Eye (tissue), 1 donor: ENCODE measurements around the gene TBC1D4.
A peak's percentile ranks its signal among the peaks of the same experiment; 100 is the strongest.
"Not testable (repeated sequence)": the region's sequence is repeated elsewhere in the genome, so short reads cannot be mapped to it uniquely, and the experiment has no call there.

Source experiments
- DNase-seq: peaks from one replicate; pipeline ENCODE4 v3.0.0-alpha.2; 2015

TBC1D4 gene

DNA sequence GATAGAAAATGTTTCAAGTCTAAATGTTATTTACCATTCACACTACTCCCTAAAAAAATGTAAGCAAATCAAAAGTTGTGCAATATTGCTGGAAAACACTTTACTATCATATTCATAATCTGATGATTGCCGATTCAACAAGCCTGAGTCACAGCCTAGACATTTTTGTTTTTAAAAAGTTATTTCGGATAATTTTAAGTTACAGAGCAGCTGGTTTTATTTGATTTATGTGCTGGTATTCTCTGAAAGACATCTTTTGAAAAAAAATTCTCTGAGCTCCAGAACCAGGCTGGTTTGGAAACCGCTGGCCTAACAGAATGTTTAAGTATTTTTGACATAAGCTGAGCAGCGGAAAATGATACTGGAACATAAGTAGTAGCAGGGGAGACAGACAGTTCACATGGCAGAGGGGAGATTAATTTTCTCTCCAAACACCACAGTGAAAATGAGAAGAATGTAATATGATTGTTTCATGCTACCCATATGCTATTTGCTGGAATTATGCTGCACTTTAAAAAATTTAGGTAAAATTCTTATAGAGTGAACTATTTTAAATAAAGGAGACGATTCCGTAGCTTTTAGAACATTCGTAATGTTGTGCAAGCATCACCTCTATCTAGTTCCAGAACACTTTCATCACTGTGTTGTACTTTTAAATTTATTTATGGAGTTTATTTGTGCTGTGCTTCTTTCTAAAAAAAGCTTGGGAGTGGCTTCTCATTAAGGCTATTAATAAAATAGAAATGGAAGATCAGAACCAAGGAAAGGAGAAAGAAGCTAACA, 36.1 kb downstream of the TBC1D4 start:
- DNase-seq = no peak

GRCh38 chr13:75444016-75444415, 38.0 kb downstream of the TBC1D4 start:
- no peak for DNase-seq

- DNase-seq = no peak
Observed at GRCh38 chr13:75443356-75443958, 38.5 kb downstream of the TBC1D4 start.

GRCh38 chr13:75442736-75443234, 39.2 kb downstream of the TBC1D4 start:
- DNase-seq = no peak

GRCh38 chr13:75440100-75440499, 41.9 kb downstream of the TBC1D4 start:
- DNase-seq = no peak

DNA sequence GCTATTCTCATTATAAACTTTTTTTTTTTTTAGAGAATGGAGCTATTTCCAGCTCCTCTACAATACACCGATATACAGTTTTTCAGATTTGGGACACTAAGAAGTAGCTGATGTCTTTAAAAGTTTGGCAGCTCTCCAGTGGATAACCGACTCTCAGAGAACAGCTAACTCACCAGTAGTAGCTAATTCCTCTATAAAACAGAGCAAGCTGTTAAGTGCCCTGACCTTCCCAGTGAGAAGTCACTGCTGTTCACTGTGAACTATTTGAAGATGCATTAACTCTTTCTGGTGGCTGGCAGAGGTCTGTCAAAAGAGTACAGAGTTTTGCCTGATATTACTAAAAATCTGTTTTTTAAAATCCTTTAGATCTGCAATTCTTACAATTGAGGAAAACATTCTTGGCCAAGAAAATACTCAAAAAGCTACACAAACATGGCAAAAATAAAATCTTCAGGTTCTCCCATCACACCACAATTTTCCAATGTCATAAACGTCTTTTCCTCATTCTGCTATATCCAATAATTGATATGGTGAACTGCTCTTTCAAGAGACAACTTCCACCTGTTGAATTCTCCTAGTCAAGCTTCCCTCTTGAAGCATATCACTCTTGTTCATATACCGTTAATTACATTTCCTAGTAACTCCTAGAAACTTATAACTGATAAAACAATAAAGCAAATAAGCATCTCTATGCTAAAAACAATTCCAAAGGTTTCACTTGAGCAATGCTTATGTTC, 44.2 kb downstream of the TBC1D4 start:
- DNase-seq = peak; percentile 38

DNA sequence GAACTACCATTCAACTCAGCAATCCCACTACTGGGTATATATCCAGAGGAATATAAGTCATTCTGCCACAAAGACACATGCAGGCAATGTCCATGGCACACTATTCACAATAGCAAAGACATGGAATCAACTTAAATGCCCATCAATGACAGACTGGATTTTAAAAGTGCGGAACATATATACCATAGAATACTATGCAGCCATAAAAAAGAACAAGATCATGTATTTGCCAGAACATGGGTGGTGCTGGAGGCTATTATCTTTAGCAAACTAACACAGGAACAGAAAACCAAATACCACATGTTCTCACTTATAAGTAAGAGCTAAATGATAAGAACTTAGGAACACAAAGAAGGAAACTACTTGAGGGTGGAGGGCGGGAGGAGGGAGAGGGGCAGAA, 47.8 kb downstream of the TBC1D4 start:
- not testable (repeated sequence) for DNase-seq

DNA sequence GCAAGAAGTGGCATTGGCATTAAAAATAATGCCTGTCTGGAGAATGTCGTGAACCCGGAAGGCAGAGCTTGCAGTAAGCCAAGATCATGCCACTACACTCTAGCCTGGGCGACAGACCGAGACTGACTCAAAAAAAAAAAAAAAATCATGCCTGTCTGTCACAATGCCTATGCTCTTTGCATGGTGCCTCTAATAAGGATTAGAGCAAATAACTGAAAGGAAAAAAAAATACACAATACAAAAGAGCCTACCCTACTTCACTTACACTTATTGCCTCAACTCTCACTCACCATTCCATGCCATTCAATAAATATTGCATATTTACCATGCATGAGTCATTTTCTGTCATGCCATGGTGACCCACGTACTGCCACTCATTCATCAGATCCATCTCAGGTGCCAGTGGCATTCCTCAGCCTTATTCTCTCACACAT, 49.1 kb downstream of the TBC1D4 start:
- no peak for DNase-seq

GRCh38 chr13:75432045-75432444, 49.9 kb downstream of the TBC1D4 start:
- no peak for DNase-seq

GRCh38 chr13:75430436-75431209, 51.3 kb downstream of the TBC1D4 start:
- no peak for DNase-seq

DNA sequence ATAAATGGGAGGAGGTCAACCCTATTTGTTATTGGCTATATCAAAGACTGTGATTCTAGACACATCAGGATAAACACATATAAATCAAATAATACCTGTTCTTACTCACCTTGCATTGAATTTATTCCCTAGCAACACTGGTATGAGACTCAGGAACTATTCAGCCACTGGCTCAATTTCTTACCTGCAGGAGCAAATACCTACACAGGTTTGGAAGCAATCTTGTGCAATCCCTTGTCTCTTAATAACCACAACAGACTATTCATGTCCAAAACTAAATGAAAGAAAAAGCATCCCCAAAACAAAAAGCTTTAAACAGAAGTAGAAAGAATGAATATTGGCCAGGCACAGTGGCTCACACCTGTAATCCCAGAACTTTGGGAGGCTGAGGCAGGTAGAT, 55.5 kb downstream of the TBC1D4 start:
- DNase-seq = no peak

DNA sequence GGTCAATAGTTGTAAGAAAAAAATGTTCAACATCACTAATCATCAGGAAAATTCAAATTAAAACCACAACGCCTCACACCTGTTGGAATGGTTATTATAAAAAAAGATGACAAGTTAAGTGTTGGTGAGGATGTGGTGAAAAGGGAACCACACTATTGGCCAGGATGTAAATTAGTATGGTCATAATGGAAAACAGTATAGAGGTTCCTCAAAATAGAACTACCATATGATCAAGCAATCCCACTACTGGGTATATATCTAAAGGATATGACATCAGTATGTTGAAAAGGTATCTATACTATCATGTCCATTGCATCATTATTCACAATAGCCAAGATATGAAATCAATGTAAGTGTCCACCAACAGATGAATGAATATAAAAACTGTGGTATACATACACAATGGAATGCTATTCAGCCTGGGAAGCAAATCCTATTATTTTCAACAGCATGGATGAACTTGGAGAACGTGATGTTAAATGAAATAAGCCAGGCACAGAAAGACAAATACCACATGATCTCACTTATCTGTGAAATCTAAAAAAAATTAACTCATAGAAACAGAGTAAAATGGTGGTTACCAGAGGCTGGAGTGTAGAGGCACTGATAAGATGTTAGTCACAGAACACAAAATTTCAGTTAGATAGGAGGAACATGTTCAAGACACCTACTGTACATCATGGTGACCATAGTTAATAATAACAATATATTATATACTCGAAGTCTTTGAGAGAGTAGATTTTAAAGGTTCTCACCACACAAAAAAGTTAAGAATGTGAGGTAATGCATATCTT, 56.6 kb downstream of the TBC1D4 start:
- DNase-seq = no peak

DNA sequence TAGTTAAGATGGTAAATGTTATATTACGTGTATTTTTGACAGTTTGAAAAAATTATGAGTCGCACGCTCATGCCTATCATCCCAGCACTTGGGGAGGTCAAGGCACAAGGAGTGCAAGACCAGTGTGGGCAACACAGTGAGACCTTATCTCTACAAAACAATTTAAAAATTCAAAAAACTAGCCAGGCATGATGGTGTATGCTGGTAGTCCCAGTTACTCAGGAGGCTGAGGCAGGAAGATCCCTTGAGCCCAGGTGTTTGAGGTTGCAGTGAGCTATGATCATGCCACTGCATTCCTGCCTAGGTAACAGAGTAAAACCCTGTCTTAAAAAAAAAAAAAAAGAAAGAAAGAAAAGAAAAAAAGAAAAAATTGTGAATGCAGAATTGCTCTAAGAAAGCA, 58.0 kb downstream of the TBC1D4 start:
- no peak for DNase-seq

DNA sequence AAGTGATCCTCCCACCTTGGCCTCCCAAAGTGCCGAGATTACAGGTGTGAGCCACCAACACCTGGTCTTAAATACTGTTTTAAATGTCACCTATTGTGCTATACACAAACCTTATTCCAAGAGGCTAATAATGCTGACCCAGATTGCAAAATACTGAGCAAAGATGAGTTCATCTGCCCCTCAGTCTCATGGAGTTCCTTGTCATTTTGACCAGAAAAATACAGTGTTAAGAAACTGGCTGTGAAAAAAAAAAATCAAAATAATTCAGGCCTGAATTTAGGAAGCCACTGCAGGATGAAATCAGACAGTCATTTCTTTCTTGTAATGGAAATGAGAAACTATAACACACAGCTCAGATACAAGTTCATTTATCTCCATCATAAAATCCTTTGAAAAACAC, 59.9 kb downstream of the TBC1D4 start:
- no peak for DNase-seq

DNA sequence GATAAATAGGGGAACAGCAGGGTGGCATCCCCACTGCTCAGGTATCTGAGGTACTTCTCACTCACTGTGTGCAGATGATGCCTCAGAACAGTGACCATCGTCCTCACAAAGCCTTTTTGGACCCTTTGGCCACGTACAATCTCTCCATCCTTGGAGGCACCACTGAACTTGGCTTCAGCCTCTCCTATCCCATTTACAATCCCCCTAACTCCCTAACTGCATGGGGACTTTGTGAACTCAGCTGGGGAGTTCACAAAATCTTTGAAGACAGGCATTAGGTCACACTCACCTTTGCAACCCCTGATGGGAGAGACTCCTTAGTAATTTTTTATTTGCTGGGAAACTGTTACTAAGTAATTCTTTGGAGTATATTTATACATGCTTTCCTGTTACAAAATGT, 60.8 kb downstream of the TBC1D4 start:
- DNase-seq = no peak

GRCh38 chr13:75419656-75420055, 62.3 kb downstream of the TBC1D4 start:
- DNase-seq = no peak

- no peak for DNase-seq
Observed at GRCh38 chr13:75418997-75419396, 63.0 kb downstream of the TBC1D4 start.

GRCh38 chr13:75418186-75418843, 63.7 kb downstream of the TBC1D4 start:
- no peak for DNase-seq

GRCh38 chr13:75417656-75418055, 64.3 kb downstream of the TBC1D4 start:
- no peak for DNase-seq

- DNase-seq = no peak
Observed at GRCh38 chr13:75417012-75417384, 65.0 kb downstream of the TBC1D4 start.

DNA sequence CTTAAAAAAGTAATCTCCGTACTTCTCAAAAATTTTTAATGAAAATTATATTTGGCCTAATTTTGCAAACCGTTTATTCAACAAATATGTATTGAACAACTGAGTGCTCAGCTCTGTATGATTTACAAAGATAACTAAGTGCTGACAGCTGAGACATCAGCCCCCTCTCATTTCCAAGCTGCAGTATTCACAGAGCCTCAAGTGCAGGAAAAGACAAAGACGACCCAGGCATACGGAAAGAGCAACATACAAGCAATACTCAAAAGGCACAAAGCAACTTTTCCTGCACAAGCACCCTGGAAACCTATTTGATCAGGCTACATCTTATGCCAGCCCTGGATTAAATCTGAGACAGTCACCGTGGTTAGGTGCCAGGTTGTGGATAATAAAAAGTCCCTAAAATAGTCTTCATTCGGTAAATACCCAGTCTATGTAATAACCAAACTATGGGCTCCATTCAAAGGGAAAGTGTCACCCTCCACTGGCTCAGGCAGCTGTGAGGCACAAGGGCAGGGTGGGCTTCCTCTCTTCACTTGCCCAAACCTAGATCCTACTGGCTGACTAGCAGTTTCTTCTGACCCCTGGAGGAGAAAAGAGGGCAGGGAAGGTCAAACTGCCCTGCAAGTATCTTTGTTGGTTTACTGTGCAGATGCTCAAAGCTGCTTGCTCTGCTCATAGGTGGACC, 65.5 kb downstream of the TBC1D4 start:
- DNase-seq = no peak
